Measurements from ENCODE around the gene ZNF816. TPM values are rescaled to one million over a fixed set of nuclear protein-coding genes. Genes with fewer than 3 reads are reported as not detected.
"Not testable (repeated sequence)": the region's sequence is repeated elsewhere in the genome, so short reads cannot be mapped to it uniquely, and the experiment has no call there.

Gene ZNF816
- polyA plus RNA-seq, 1 donor, result 7.3 TPM

DNA sequence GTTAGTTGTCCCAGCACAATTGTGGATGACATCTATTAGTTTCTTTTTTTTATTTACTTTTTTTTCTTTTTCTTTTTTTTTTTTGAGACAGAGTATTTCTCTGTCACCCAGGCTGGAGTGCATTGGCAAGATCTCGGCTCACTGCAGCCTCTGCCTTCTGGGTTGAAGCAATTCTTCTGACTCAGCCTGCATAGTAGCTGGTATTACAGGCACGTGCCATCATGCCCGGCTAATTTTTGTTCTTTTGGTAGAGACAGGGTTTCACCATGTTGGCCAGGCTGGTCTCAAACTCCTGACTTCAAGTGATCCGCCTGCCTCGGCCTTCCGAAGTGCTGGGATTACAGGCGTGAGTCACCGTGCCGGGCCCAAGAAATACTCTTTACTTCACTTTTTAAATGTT, 38.0 kb downstream of the ZNF816 start:
- not testable (repeated sequence) for DNase-seq

DNA sequence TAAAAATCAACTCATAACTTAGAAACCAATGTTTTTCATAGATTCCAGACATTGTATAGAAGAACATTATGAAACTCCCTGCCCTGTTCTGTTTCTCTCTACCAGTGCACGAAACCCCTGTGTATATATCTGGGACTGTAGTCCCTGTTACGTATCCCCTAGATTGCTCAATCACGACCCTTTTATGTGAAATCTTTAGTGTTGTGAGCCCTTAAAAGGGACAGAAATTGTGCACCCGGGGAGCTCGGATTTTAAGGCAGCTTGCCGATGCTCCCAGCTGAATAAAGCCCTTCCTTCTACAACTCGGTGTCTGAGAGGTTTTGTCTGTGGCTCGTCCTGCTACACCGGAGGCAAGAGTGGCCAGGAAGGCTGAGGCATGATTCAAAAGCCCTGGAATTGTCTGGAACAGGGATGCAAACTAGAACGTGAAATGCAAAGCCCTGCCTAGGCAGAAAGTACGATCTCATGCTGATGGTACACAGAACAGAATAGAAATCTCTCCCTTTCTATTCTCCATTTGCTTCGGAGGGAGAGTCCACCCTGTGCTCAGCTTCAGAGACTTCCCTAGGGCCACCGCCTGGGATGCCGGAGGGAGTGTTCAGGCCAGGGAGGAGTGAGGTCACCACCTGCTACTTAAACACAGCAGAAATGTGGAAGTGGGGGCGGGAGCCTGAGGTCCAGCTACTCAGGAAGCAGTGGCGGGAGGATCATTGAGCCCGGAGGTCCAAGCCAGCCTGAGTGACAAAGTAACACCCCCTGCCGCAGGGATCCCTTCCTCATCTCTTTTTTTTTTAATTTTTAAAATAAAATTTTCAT, 38.7 kb downstream of the ZNF816 start:
- DNase-seq, result peak; percentile 15

DNA sequence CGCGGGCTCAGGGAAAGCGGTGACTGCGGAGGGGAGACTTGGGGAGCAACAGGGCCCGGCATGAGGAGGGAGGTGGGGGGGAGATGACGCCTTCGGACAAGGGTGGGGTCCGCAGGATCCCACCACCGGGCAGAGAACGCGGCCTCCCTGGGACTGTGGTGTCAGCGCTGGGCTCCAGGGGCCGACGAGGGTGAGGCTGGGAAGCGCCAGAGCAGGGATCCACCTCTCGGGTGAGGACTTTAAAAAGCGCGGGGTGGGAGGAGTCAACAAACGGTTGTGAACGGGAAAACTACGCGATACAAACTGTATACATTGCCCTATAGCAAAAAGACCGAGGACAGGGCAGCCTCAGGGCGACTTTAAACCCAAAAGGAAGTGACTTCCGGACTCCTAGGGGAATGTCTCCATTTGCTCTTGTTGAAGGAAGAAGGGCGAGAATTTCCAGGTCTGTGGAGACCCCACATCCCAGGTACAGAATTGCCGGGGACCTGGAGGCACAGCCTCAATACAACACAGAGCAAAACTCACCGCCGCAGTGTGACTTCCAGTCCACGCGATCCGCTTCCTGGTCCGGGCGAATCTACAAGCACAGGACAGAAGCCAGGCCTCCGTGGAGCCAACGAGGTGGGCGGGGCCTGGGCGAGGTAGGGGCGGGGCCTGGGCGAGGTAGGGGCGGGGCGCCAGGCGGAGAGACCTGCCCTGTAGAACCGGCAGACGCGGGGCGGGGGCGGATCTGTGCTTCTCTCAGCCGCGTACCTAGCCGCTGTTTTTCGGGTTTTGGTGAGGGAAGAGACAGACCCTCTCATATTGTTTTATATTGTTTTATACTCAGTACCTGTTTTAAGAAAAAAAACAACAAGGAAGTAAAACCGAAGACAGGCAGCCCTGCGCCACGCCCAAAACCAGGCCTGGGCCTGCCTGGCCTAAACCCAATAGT, 39.6 kb downstream of the ZNF816 start, which contains the start of gene ZNF888:
TSS of gene ZNF888 (minus strand) at position 588 of the 937 bp plus-strand sequence. CDS start 5,555 bp downstream, outside the sequence.
- peak; percentile 68 for DNase-seq

DNA sequence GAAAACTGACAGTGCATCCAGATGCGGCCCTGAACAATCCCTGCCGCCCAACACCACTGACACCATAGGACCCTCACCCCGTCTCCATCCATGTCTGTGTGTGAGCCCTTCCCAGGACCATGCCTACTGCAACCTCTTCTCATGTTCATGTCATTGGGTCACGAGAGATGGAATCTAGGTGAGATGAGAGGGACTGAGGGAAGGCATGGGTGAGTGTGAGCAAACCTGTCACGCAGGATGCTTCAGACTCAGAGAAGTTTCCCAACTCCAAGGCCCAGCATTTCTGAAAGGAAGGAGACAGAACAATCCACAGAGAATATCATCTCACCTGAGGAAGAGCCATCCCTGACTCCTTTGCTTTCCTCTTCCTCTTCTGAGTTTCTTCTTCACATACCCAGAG, 45.1 kb downstream of the ZNF816 start:
- DNase-seq, result no peak

DNA sequence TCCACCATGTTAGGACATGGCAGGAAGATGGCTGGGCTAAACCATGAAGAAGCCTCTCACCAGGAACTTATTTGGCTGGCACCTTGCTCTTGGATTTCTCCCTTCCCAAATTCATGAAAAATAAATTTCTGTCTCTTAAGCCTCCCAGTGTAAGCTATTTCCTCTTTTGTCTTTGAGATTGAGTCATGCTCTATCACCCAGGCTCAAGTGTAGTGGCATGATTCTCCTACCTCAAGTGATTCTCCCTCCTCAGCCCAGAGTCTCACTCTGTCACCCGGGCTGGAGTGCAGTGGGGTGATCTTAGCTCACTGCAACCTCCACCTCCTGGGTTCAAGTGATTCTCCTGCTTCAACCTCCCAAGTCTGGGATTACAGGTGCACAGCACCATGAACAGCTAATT, 52.0 kb downstream of the ZNF816 start:
- no peak for DNase-seq

DNA sequence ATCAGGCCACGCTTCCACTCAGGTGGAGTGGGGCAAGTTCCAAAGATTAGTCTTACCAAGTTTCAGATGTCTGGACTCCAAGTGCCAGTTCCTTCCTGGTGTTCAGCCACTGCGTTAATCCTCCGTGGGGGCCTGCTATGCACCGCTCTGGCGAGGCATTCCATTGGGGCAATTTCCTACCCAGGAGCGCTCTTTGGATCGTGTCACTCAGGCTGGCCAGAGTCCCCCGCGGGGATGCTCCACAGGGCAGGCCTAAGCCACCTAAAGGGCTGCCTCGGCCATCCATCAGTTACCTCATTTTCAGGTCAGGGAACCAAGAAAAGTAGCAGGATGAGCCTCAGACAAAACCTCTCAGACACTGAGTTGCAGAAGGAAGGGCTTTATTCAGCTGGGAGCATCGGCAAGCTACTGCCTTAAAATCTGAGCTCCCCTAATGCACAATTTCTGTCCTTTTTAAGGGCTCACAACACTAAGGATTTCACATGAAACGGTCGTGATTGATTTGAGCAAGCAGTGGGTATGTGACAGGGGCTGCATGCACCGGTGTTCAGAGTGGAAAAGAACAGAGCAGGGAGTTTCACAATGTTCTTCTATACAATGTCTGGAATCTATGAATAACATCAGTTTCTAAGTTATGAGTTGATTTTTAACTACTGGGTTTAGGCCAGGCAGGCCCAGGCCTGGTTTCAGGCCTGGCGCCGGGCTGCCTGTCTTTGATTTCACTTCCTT, 58.5 kb downstream of the ZNF816 start:
- DNase-seq, result not testable (repeated sequence)

DNA sequence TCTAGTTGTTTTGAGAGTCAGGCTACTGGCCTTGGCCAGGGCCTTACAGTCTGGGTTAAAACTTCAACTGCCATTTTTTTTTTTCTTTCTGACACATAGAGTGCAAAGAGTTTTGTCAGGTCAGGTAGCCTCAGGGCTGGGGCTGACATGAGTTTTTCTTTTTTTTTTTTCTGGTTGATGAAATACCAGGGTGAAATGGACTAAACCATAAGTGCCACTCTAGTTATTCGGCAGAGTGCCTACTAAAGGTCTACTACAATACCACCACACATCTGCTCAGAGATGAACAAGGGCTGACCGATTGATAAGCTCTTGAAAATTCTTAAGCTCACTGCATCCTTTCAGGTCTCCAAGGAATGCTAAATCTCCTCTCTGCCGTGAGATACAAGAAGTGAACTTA, 60.8 kb downstream of the ZNF816 start:
- DNase-seq, result no peak

Other genes with a start within 250 kb of the ZNF816 start
- gene ZNF611, start 227.8 kb downstream of the ZNF816 start, polyA plus RNA-seq (ENCODE audit: insufficient read length), result 7.3 TPM
- 3.1 TPM for gene ZNF600, start 176.1 kb downstream of the ZNF816 start, polyA plus RNA-seq (ENCODE audit: insufficient read length)
- gene ZNF28, start 141.2 kb downstream of the ZNF816 start, polyA plus RNA-seq (ENCODE audit: insufficient read length), result 8.4 TPM
- gene ZNF468, start 105.3 kb downstream of the ZNF816 start, polyA plus RNA-seq (ENCODE audit: insufficient read length), result 15.2 TPM
- 20.3 TPM for gene ZNF320, start 65.2 kb downstream of the ZNF816 start, polyA plus RNA-seq (ENCODE audit: insufficient read length)
- 3.2 TPM for gene ZNF888, start 39.5 kb downstream of the ZNF816 start, polyA plus RNA-seq (ENCODE audit: insufficient read length)
- gene ERVV-1, start 51.0 kb upstream of the ZNF816 start, polyA plus RNA-seq (ENCODE audit: insufficient read length), result not detected
- not detected for gene ERVV-2, start 81.9 kb upstream of the ZNF816 start, polyA plus RNA-seq (ENCODE audit: insufficient read length)
- gene ZNF160, start 140.5 kb upstream of the ZNF816 start, polyA plus RNA-seq (ENCODE audit: insufficient read length), result 22.0 TPM
- gene ZNF415, start 170.0 kb upstream of the ZNF816 start, polyA plus RNA-seq (ENCODE audit: insufficient read length), result 9.6 TPM
- gene ZNF347, start 196.2 kb upstream of the ZNF816 start, polyA plus RNA-seq (ENCODE audit: insufficient read length), result 6.9 TPM
- 4.4 TPM for gene ZNF665, start 230.5 kb upstream of the ZNF816 start, polyA plus RNA-seq (ENCODE audit: insufficient read length)

Measured in hindlimb muscle (tissue), 1 donor.